Lower lobe of right lung (tissue), 2 donors: ENCODE results near the gene CCDC142. TPM values are rescaled to one million over a fixed set of nuclear protein-coding genes. Genes with fewer than 3 reads are reported as not detected.

Experiments used
- ATAC-seq, 2 donors: fragments of 200-7000 bp; cut with Tn5 transposase; one replicate each; pipeline ENCODE4 v1.9.1; 2020 to 2022; ENCODE audit warnings: mild to moderate bottlenecking in 2 of 2, moderate library complexity in 2 of 2
- DNase-seq: peaks from one replicate; pipeline ENCODE4 v3.0.0-alpha.2; 2020
- H3K27ac ChIP-seq: fragments of 200-600 bp; one replicate; pipeline ENCODE4 v1.8.0; 2022
- H3K27me3 ChIP-seq: fragments of 200-600 bp; one replicate; pipeline ENCODE4 v1.8.0; 2022; ENCODE audit warnings: low read depth
- H3K36me3 ChIP-seq: fragments of 200-600 bp; one replicate; pipeline ENCODE4 v1.8.0; 2022; ENCODE audit warnings: mild to moderate bottlenecking
- H3K4me1 ChIP-seq: fragments of 200-600 bp; one replicate; pipeline ENCODE4 v1.8.0; 2022
- H3K4me3 ChIP-seq: fragments of 200-600 bp; one replicate; pipeline ENCODE4 v1.8.0; 2022; ENCODE audit warnings: mild to moderate bottlenecking
- H3K9me3 ChIP-seq: fragments of 200-600 bp; one replicate; pipeline ENCODE4 v1.8.0; 2022
- CTCF ChIP-seq: fragments of 200-600 bp; IDR thresholded peaks from one replicate; pipeline ENCODE4 v1.8.0; 2022; ENCODE audit warnings: antibody characterized with exemption, mild to moderate bottlenecking
- intact Hi-C: fragments of 100-400 bp; cut with DNase I; formaldehyde crosslinking; loops from one replicate; pipeline ENCODE4 v1.11.0; 2022
- total RNA-seq: library from RNA; stranded (reverse); fragmentation: NEBNext Ultra II Directional; extraction: Animal tissue kit (Norgen Biotek cat#: 25700); gene quantifications from one replicate; pipeline ENCODE4 v1.2.1, GENCODE V29; 2021
- donor health status: DM: no; HTN: yes; CAD: no; lungs with severe emphysema.

The CCDC142 gene
- total RNA-seq, 1 donor from 2014 or later, result 20.2 TPM

DNA sequence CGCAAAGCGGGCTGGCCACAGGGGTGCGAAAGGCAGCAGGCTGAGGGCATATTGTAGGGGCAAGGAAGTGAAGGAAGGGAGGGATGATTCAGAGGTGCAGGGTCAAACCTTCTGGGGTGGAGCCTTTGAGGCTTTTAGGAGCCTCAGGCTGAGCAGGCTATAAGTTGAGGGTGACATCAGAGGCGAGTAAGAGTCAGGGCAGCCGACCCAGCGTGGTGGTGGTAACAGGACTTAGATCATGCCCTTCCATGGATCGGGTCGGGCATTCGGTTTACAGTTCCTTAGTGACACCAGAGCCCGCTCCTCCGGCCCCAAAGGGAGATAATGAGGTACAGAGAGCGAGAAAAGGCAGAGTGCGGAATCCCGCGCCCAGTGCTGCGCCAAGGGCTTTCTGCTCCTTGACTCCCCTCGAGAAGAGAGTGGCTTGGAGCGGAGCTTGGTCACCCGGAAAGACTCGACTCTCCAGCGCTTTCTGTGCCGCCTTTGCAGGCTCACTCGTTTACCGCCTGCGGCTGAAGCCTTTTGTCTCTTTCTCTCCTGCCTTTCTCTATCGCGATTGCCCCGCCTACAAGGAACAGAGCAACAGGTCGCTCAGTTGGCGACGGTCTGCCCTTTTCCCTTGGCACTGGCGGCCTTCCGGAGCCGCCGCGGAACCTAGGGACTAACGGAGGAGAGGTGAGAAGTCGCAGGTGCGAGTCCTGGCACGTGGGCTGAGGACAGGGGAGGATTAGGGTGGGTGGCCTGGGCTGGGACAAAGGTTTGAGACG, 15.9 kb upstream of the CCDC142 start:
- Histone ChIP-seq H3K27ac (no peak overlapping the region), H3K9me3 (no peaks in the 10 kb centered on the region), H3K4me1 (peaks cover 40% of the 10 kb centered on the region), H3K27me3 (peaks cover 46% of the 10 kb centered on the region), H3K4me3 (peak overlapping the region; percentile 47), H3K36me3 (peaks cover 7% of the 10 kb centered on the region)
- DNase-seq (peak; percentile 50), ATAC-seq (peak; percentile 16 to 18)
- intact Hi-C loops, result no loop called here
- TF ChIP-seq CTCF, result no peak

DNA sequence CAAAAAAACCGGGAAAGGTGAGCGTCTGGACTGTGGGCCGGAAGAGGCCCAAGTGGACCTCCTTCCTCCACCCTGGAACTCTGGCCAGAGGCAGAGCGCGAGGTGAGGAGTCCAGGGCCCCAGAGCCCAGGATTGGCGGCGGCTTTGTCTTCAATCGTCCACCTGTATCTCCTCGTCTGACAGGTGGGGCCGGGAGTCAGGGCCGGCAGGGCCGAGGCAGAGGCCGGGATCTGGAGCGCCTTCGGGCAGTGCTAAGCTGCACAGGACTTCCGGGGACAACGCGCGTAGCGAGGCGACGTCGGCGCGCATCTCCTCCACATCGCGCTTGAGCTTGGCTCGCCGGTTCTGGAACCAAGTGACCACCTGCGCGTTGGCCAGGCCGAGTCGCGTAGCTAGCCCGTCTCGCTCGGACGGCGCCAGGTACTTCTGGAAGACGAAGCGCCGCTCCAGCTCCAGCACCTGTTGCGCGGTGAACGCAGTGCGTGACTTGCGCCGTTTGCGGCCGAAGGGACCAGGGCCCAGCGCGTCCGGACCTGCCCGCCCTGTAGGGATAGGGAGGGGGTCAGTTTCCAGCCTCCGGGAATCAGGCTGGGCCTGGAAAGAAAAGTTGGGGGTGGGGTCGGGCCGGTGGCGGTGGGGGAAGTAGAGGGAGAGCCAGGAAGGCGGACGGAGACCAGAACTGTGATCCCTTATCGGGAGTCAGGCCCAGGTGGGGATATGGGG, 15.1 kb upstream of the CCDC142 start:
- Histone ChIP-seq H3K27me3 (peaks cover 46% of the 10 kb centered on the region), H3K27ac (no peak overlapping the region)

DNA sequence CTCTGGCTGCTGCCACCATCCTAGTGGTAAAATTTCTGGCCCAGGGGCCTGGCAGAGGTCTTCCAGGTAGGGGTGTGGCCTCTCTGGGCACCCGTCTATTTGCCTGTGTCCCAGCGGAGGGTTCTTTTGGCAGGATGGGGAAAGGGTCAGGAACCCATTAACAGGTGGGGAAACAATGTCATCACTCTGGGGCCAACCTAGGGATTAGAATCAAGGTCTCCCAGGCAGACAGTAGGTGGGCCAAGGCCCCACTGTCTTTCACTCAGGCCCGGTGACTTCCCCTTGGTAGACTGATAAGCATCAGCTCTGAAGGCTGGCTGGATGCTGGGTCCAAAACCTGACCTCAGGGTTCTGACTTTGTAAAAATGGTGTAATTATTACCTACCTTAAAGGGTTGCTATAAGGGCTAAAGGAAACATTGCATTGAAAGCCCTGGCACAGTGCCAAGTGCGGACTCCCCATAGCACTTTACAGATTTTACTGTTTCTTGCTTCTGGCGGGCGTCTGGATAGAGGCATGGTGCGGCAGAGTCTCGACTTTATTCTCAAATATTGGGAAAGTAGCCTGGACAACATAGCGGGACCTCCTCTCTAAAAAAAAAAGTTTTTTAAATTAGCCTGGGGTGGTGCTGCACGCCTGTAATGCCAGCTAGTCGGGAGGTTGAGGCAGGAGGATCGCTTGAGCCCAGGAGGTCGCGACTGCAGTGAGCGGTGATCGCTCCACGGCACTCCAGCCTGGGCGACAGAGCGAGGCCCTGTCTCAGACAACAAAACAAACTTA, 14.4 kb upstream of the CCDC142 start:
- peaks cover 22% of the 10 kb centered on the region for H3K36me3 ChIP-seq
- H3K27ac ChIP-seq, result no peak overlapping the region
- H3K27me3 ChIP-seq, result peaks cover 42% of the 10 kb centered on the region
- peak overlapping the region; percentile 47 for H3K4me3 ChIP-seq
- peaks cover 30% of the 10 kb centered on the region for H3K4me1 ChIP-seq
- no peaks in the 10 kb centered on the region for H3K9me3 ChIP-seq
- ATAC-seq (no peak), DNase-seq (peak; percentile 35)
- TF ChIP-seq CTCF, result no peak
- intact Hi-C loops, result no loop called here

More for the DNA sequence above, 15.1 kb upstream of the CCDC142 start:
- TF ChIP-seq CTCF, result no peak
- intact Hi-C loops, result no loop called here
- Histone ChIP-seq H3K36me3 (peaks cover 14% of the 10 kb centered on the region), H3K4me1 (peaks cover 35% of the 10 kb centered on the region), H3K4me3 (peak overlapping the region; percentile 47), H3K9me3 (no peaks in the 10 kb centered on the region)
- DNase-seq, result peak; percentile 59
- ATAC-seq, result peak; percentile 49 to 64

DNA sequence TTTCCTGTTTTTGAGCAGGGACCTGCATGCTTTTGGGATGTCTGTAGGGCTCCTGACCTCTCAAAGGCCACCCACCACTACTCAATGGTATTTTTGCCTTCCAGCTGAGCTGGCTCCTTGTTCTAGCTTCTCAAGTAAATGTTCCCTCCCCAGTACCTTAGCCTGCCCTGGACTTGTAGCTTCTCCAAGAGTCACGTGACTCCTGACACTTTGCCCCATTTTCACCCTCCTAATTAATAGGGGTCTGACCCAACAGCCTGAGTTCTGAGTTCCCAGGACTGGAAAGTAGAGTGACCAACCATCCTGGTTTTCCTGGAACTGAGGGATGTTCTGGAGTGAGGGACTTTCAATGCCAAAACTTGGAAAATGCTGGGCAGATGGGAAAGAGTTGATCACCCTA, 12.6 kb upstream of the CCDC142 start:
- Histone ChIP-seq H3K27me3 (peaks cover 34% of the 10 kb centered on the region), H3K36me3 (peaks cover 39% of the 10 kb centered on the region), H3K4me3 (no peak overlapping the region), H3K27ac (no peak overlapping the region), H3K9me3 (no peaks in the 10 kb centered on the region), H3K4me1 (peaks cover 26% of the 10 kb centered on the region)
- no peak for TF ChIP-seq CTCF
- DNase-seq (no peak), ATAC-seq (no peak)
- intact Hi-C loops, result no loop called here

DNA sequence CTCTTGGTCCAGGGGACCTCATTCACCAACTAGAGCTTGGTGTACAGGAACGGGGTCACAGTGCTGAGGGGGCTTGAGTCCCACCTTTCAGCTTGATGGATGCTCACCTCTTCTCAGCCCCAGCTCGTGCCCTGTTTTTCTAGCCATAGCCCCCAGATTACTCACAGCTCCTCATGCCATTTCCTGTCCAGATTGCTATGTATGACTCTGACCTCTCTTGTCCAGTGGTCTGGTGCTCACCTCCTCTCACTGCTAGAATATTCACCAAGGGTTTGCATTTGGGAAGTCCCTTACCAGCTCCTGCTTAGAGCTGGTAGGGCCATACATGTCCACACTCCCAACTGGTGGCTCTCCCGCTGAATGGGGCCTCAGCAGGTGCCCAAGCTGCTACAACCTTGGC, 10.7 kb upstream of the CCDC142 start:
- Histone ChIP-seq H3K9me3 (no peaks in the 10 kb centered on the region), H3K4me1 (peaks cover 13% of the 10 kb centered on the region), H3K36me3 (peaks cover 50% of the 10 kb centered on the region), H3K4me3 (no peak overlapping the region), H3K27ac (no peak overlapping the region), H3K27me3 (peaks cover 15% of the 10 kb centered on the region)
- no peak for DNase-seq
- intact Hi-C loops, result no loop called here
- no peak for ATAC-seq
- no peak for TF ChIP-seq CTCF
